T-cell (primary cell): ENCODE results near the gene GRID1. TPM values are rescaled to one million over a fixed set of nuclear protein-coding genes. Genes with fewer than 3 reads are reported as not detected.

Experiments
- ATAC-seq, 4 experiments: fragments of 200-7000 bp in 3 of 4; fragments of 150-1000 bp in 1 of 4; cut with Tn5 transposase; replicated peaks in 1 of 4; 1 replicate in 3 of 4; 2 replicates in 1 of 4; pipeline ENCODE4 v1.10.0; 2021; ENCODE audit warnings: moderate library complexity in 3 of 4, mild to moderate bottlenecking in 2 of 4, moderate number of reproducible peaks in 1 of 4
- CTCF ChIA-PET, 2 donors: fragments of 300-600 bp; sonication (Branson Sonifier 250); formaldehyde crosslinking; loops; one replicate each; lab custom pipeline; 2022; ENCODE audit warnings: antibody characterized with exemption in 2 of 2; lab: Charles Lee
- POLR2A ChIA-PET, 2 donors: fragments of 300-600 bp; sonication (Branson Sonifier 250); formaldehyde crosslinking; loops; one replicate each; lab custom pipeline; 2022; ENCODE audit warnings: antibody characterized with exemption in 2 of 2; lab: Charles Lee
- DNase-seq, 35 experiments: peaks; one replicate each; pipeline versions ENCODE4 v3.0.0 to v3.0.0-alpha.2; 2013 to 2023
- H3K27ac ChIP-seq: one replicate; pipeline ENCODE4 v1.5.1; 2013; ENCODE audit warnings: low read length
- H3K27me3 ChIP-seq, 2 experiments: replicated peaks in 1 of 2; 1 replicate in 1 of 2; 2 replicates in 1 of 2; pipeline versions ENCODE4 v1.6.1 to v1.7.0; 2013; ENCODE audit warnings: low read length in 1 of 2, mixed read lengths in 1 of 2; ENCODE audit not compliant: control insufficient read depth in 2 of 2, insufficient read depth in 2 of 2; ENCODE audit errors: extremely low read depth in 1 of 2
- H3K36me3 ChIP-seq, 2 donors: 1 replicate in 1 of 2; 2 replicates in 1 of 2; pipeline versions ENCODE4 v1.6.1 to v1.7.0; 2013; ENCODE audit warnings: low read length in 1 of 2; ENCODE audit not compliant: control insufficient read depth in 2 of 2, insufficient read depth in 1 of 2; ENCODE audit errors: extremely low read depth in 1 of 2
- H3K4me1 ChIP-seq, 2 experiments: 1 replicate in 1 of 2; 2 replicates in 1 of 2; pipeline versions ENCODE4 v1.6.1 to v1.7.0; 2013; ENCODE audit warnings: low read length in 2 of 2, mixed read lengths in 1 of 2; ENCODE audit not compliant: insufficient read depth in 2 of 2, control insufficient read depth in 1 of 2; ENCODE audit errors: extremely low read depth in 1 of 2
- H3K4me3 ChIP-seq, 2 donors: 1 replicate in 1 of 2; 2 replicates in 1 of 2; pipeline versions ENCODE4 v1.5.1 to v1.7.0; 2013; ENCODE audit warnings: mild to moderate bottlenecking in 2 of 2, low read length in 1 of 2, moderate library complexity in 1 of 2; ENCODE audit not compliant: control insufficient read depth in 1 of 2; ENCODE audit errors: extremely low read depth in 1 of 2
- H3K9me3 ChIP-seq: 2 replicates; pipeline ENCODE4 v1.7.0; 2013
- H3K27ac Mint-ChIP-seq, 2 donors: one replicate each; pipeline ENCODE4 v1.8.0; 2020 to 2021; ENCODE audit warnings: mild to moderate bottlenecking in 2 of 2, mixed read lengths in 2 of 2
- H3K27me3 Mint-ChIP-seq, 2 donors: one replicate each; pipeline ENCODE4 v1.8.0; 2021 to 2022; ENCODE audit warnings: mixed read lengths in 2 of 2
- H3K36me3 Mint-ChIP-seq: one replicate; pipeline ENCODE4 v1.8.0; 2021; ENCODE audit warnings: mixed read lengths
- H3K4me1 Mint-ChIP-seq, 3 donors: one replicate each; pipeline ENCODE4 v1.8.0; 2020 to 2022; ENCODE audit warnings: mixed read lengths in 3 of 3, mild to moderate bottlenecking in 1 of 3
- H3K4me3 Mint-ChIP-seq, 3 donors: one replicate each; pipeline ENCODE4 v1.8.0; 2020 to 2022; ENCODE audit warnings: mild to moderate bottlenecking in 3 of 3, mixed read lengths in 3 of 3, moderate library complexity in 3 of 3
- H3K9me3 Mint-ChIP-seq, 3 donors: one replicate each; pipeline ENCODE4 v1.8.0; 2020 to 2022; ENCODE audit warnings: mixed read lengths in 3 of 3
- WGBS: methylation state at CpG from one replicate; pipeline ENCODE4 v1.1.5; 2013; ENCODE audit warnings: missing lambda C conversion rate; ENCODE audit not compliant: insufficient coverage; 5-methylcytosine and 5-hydroxymethylcytosine counted together
- total RNA-seq, 35 experiments: library from RNA in 6 of 35; stranded (reverse) in 6 of 35; fragments of 120-200 nt in 1 of 35; gene quantifications; one replicate each; pipeline versions ENCODE4 v1.2.1 to v1.2.4 and lab custom pipeline; 2013 to 2026

Gene GRID1
- total RNA-seq, 5 donors from 2014 or later (not counting 1 experiment from before 2014, with no cell fraction given) = 0.68 TPM; not detected in 4

GRCh38 chr10:86222336-86222650 is 144.3 kb downstream of the GRID1 start:
- H3K4me3 ChIP-seq = no peak overlapping the region
- POLR2A ChIA-PET = no interaction called here

DNA sequence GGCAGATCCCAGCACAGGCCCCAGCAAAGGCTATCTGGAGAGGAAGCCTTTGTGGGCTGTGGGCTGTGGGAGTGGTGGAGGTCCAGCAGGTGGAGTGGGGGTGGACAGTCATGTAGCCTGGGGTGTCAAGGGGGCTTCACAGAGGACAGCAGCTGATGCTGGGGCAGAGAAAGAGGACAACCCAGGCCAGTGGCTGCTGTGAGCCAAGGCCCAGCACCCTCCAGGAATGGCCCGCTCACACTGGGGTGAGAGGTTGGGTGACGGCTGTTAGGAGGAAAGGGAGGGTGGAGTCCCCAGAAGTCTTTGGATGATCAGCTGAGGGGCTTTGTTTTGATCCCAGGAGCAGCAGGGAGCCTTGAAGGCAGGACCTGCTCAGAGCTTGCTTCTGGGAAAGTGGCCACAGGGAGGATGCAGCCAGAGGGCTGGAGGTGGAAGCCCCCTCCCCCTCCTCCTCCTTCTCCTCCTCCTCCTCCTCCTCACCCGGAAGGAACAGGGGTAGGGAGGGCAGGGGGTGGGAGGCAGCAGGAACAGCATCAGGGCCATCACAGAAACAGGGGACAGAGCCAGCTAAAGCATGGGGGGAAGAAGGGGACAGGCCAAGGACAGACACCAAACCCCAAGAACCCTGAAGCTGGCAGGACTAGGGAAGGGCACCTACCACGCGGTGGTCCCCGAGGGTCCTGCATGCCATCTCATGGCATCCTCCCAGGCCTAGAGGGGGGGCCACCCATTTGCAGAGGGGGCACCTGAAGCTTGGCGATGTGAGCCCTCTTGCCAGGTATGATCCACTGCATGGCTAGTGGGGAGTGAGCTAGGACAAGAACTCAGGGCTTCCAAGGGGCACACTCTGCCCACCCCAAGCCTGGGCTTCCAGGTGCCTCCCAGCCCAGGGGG is 144.9 kb downstream of the GRID1 start:
- CTCF ChIA-PET = no interaction called here
- 69% methylated on average over 5 of the region's 7 CpGs for WGBS

More at GRCh38 chr10:86222336-86222650, 144.3 kb downstream of the GRID1 start:
- Histone ChIP-seq H3K27me3 (peaks cover 0 to 6% of the 10 kb centered on the region in 2 experiments), H3K36me3 (no peaks in the 10 kb centered on the region), H3K27ac (no peak overlapping the region), H3K4me1 (no peaks in the 10 kb centered on the region), H3K9me3 (no peaks in the 10 kb centered on the region)
- ATAC-seq = no peak
- Mint-ChIP-seq H3K4me3 (no peak overlapping the region), H3K9me3 (no peaks in the 10 kb centered on the region), H3K36me3 (no peaks in the 10 kb centered on the region), H3K27ac (no peak overlapping the region), H3K4me1 (no peaks in the 10 kb centered on the region), H3K27me3 (peaks cover 0 to 11% of the 10 kb centered on the region in 2 donors)
- WGBS = 70% methylated on average over 3 of the region's 4 CpGs
- CTCF ChIA-PET = no interaction called here
- DNase-seq = no peak

GRCh38 chr10:86220626-86221025 is 146.0 kb downstream of the GRID1 start:
- no peaks in the 10 kb centered on the region for H3K4me1 Mint-ChIP-seq
- no peak overlapping the region for H3K4me3 ChIP-seq
- 86% methylated on average over 6 of the region's 6 CpGs for WGBS
- POLR2A ChIA-PET = no interaction called here
- no peaks in the 10 kb centered on the region for H3K9me3 ChIP-seq
- no peak overlapping the region for H3K27ac Mint-ChIP-seq
- peaks cover 0 to 3% of the 10 kb centered on the region in 2 experiments for H3K27me3 ChIP-seq
- H3K36me3 Mint-ChIP-seq = no peaks in the 10 kb centered on the region
- no peaks in the 10 kb centered on the region for H3K4me1 ChIP-seq
- no peak for DNase-seq
- H3K27ac ChIP-seq = no peak overlapping the region
- no peaks in the 10 kb centered on the region for H3K9me3 Mint-ChIP-seq
- CTCF ChIA-PET = no interaction called here
- H3K4me3 Mint-ChIP-seq = no peak overlapping the region
- H3K36me3 ChIP-seq = no peaks in the 10 kb centered on the region
- peaks cover 5 to 6% of the 10 kb centered on the region in 2 donors for H3K27me3 Mint-ChIP-seq
- no peak for ATAC-seq

More for the DNA sequence above, 144.9 kb downstream of the GRID1 start:
- ATAC-seq = no peak
- H3K4me1 ChIP-seq = no peaks in the 10 kb centered on the region
- no peak for DNase-seq
- peaks cover 0 to 8% of the 10 kb centered on the region in 2 donors for H3K27me3 Mint-ChIP-seq
- no peaks in the 10 kb centered on the region for H3K4me1 Mint-ChIP-seq
- no peaks in the 10 kb centered on the region for H3K9me3 ChIP-seq
- H3K27ac ChIP-seq = no peak overlapping the region
- no peak overlapping the region for H3K4me3 Mint-ChIP-seq
- H3K27me3 ChIP-seq = peaks cover 0 to 3% of the 10 kb centered on the region in 2 experiments
- H3K36me3 ChIP-seq = no peaks in the 10 kb centered on the region
- H3K9me3 Mint-ChIP-seq = no peaks in the 10 kb centered on the region
- H3K4me3 ChIP-seq = no peak overlapping the region
- POLR2A ChIA-PET = no interaction called here
- H3K27ac Mint-ChIP-seq = no peak overlapping the region
- no peaks in the 10 kb centered on the region for H3K36me3 Mint-ChIP-seq

DNA sequence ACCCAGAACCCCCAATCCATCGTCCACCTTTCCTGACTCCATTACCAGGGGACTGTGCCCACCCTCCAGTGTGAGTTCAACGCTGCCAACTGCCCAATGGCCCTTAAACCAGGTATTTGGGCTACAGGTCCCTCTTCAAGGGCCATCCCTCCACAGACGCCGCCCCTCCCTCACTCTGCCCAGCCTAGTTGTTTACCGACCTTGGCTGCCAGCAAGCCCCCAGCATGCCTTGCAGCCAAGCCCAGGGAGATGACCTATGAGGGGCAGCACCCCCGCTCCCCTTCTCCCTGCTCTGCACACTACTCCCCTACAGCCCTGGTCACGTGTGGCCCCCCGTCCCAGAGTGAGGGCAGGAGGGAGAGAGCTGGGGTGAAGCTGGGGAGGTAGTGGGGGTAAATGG is 147.3 kb downstream of the GRID1 start:
- H3K9me3 ChIP-seq = no peaks in the 10 kb centered on the region
- WGBS = 80% methylated on average over 4 of the region's 8 CpGs
- Mint-ChIP-seq H3K36me3 (no peaks in the 10 kb centered on the region), H3K4me1 (no peaks in the 10 kb centered on the region), H3K27ac (no peak overlapping the region), H3K9me3 (no peaks in the 10 kb centered on the region), H3K27me3 (peaks cover 6% of the 10 kb centered on the region in 2 donors), H3K4me3 (no peak overlapping the region)
- no peak overlapping the region for H3K27ac ChIP-seq
- peaks cover 0 to 3% of the 10 kb centered on the region in 2 experiments for H3K27me3 ChIP-seq
- no peaks in the 10 kb centered on the region for H3K36me3 ChIP-seq
- no peak for ATAC-seq
- no peaks in the 10 kb centered on the region for H3K4me1 ChIP-seq
- ChIA-PET CTCF (no interaction called here), POLR2A (no interaction called here)
- no peak for DNase-seq
- no peak overlapping the region for H3K4me3 ChIP-seq

- H3K27me3 ChIP-seq = peaks cover 0 to 3% of the 10 kb centered on the region in 2 experiments
- no peak overlapping the region for H3K4me3 ChIP-seq
- Mint-ChIP-seq H3K4me3 (no peak overlapping the region), H3K27ac (no peak overlapping the region), H3K36me3 (no peaks in the 10 kb centered on the region), H3K4me1 (no peaks in the 10 kb centered on the region), H3K27me3 (peaks cover 6% of the 10 kb centered on the region in 2 donors), H3K9me3 (no peaks in the 10 kb centered on the region)
- WGBS = 82% methylated on average over 5 of the region's 5 CpGs
- no peak overlapping the region for H3K27ac ChIP-seq
- ChIA-PET POLR2A (no interaction called here), CTCF (no interaction called here)
- H3K4me1 ChIP-seq = no peaks in the 10 kb centered on the region
- no peaks in the 10 kb centered on the region for H3K9me3 ChIP-seq
- ATAC-seq = no peak
- no peak for DNase-seq
- no peaks in the 10 kb centered on the region for H3K36me3 ChIP-seq
Observed at GRCh38 chr10:86218842-86219241, 147.8 kb downstream of the GRID1 start.

- Mint-ChIP-seq H3K27ac (no peak overlapping the region), H3K4me1 (no peaks in the 10 kb centered on the region), H3K36me3 (no peaks in the 10 kb centered on the region), H3K4me3 (no peak overlapping the region), H3K27me3 (peaks cover 6 to 10% of the 10 kb centered on the region in 2 donors), H3K9me3 (no peaks in the 10 kb centered on the region)
- Histone ChIP-seq H3K27me3 (peaks cover 0 to 6% of the 10 kb centered on the region in 2 experiments), H3K9me3 (no peaks in the 10 kb centered on the region), H3K27ac (no peak overlapping the region), H3K4me1 (no peaks in the 10 kb centered on the region), H3K4me3 (no peak overlapping the region), H3K36me3 (no peaks in the 10 kb centered on the region)
- ChIA-PET POLR2A (no interaction called here), CTCF (no interaction called here)
- ATAC-seq (no peak), DNase-seq (no peak)
- no CpG with 5 or more reads among the region's 4 CpGs for WGBS
Observed at GRCh38 chr10:86218160-86218559, 148.4 kb downstream of the GRID1 start.
